K562 (cell line): ENCODE measurements around the gene ARHGAP10. TPM values are rescaled to one million over a fixed set of nuclear protein-coding genes. Genes with fewer than 3 reads are reported as not detected.

Experiments used
- ATAC-seq: fragments of 200-7000 bp; cut with Tn5 transposase; 3 replicates; pipeline ENCODE4 v1.9.1; 2020; ENCODE audit warnings: moderate library complexity
- BruUV-seq: library from RNA; stranded (reverse); fragments of 400-500 nt; replicated peaks from 2 replicates; lab custom pipeline; 2021; lab: Mats Ljungman, UMichigan
- CTCF ChIA-PET: fragments of 300-600 bp; formaldehyde crosslinking; extraction: SDS; loops from one replicate; lab custom pipeline; 2021; ENCODE audit warnings: low intra/inter-chr PET ratio; lab: Yijun Ruan, JAX
- POLR2A ChIA-PET: fragments of 300-600, 350-650 bp; sonication (Branson Sonifier 250); formaldehyde crosslinking; extraction: SDS; loops from one replicate; lab custom pipeline; 2021; ENCODE audit warnings: antibody characterized with exemption, inconsistent platforms; lab: Yijun Ruan, JAX
- DNase-seq, 4 experiments: peaks; one replicate each; pipeline versions ENCODE4 v3.0.0 to v3.0.0-alpha.2; 2011 to 2018; ENCODE audit warnings: low spot score in 3 of 4, mixed read lengths in 3 of 4; ENCODE audit errors: extremely low read depth in 1 of 4
- FAIRE-seq: peaks from 2 replicates; lab custom pipeline; 2011; peaks lifted over from hg19 to GRCh38; lab: Jason Lieb, UNC
- H2AFZ ChIP-seq: 2 replicates; pipeline ENCODE4 v1.6.0; 2011; ENCODE audit warnings: low read depth, low read length, control low read depth, inconsistent platforms
- H3K27ac ChIP-seq: fragments of 200-600 bp; 3 replicates; pipeline ENCODE4 v1.8.0; 2011; ENCODE audit warnings: low read depth, mild to moderate bottlenecking, control low read depth, inconsistent platforms, low read length, moderate library complexity, mixed read lengths; ENCODE audit errors: extremely low read depth
- H3K27me3 ChIP-seq, 2 experiments: fragments of 300-600 bp in 1 of 2; 2 replicates in 1 of 2; 3 replicates in 1 of 2; pipeline versions ENCODE4 v1.6.0 to v1.8.0; 2011; ENCODE audit warnings: inconsistent platforms in 2 of 2, low read length in 2 of 2, mild to moderate bottlenecking in 1 of 2, mixed read lengths in 1 of 2, moderate library complexity in 1 of 2; ENCODE audit not compliant: control insufficient read depth in 2 of 2, insufficient read depth in 2 of 2
- H3K36me3 ChIP-seq: fragments of 300-600 bp; 3 replicates; pipeline ENCODE4 v1.8.0; 2011; ENCODE audit warnings: mild to moderate bottlenecking, low read length, inconsistent platforms; ENCODE audit not compliant: control insufficient read depth, insufficient read depth
- H3K4me1 ChIP-seq, 2 experiments: fragments of 200-600 bp in 1 of 2; replicated peaks in 1 of 2; 2 replicates in 1 of 2; 3 replicates in 1 of 2; pipeline versions ENCODE4 v1.5.1 to v1.8.0; 2011; ENCODE audit warnings: inconsistent platforms in 2 of 2, low read length in 2 of 2, mild to moderate bottlenecking in 1 of 2, mixed read lengths in 1 of 2, moderate library complexity in 1 of 2; ENCODE audit not compliant: control insufficient read depth in 2 of 2, insufficient read depth in 2 of 2
- H3K4me2 ChIP-seq: 2 replicates; pipeline ENCODE4 v1.6.1; 2011; ENCODE audit warnings: low read length, control low read depth, inconsistent platforms, mixed read lengths; ENCODE audit not compliant: insufficient read depth
- H3K4me3 ChIP-seq: fragments of 200-600 bp; sonication (generic), shearing (Covaris generic); 2 replicates; pipeline ENCODE4 v1.5.1; 2016; ENCODE audit warnings: control low read depth, inconsistent platforms
- H3K79me2 ChIP-seq: fragments of 200-600 bp; 3 replicates; pipeline ENCODE4 v1.8.0; 2011; ENCODE audit warnings: low read length, inconsistent platforms; ENCODE audit not compliant: control insufficient read depth, insufficient read depth
- H3K9ac ChIP-seq, 2 experiments: 2 replicates each; pipeline versions ENCODE4 v1.6.0 to v1.6.1; 2011; ENCODE audit warnings: low read depth in 2 of 2, low read length in 2 of 2, control low read depth in 1 of 2, inconsistent platforms in 1 of 2, mild to moderate bottlenecking in 1 of 2, mixed read lengths in 1 of 2; ENCODE audit not compliant: insufficient read depth in 1 of 2
- H3K9me1 ChIP-seq: one replicate; pipeline ENCODE4 v1.6.0; 2011; ENCODE audit warnings: inconsistent platforms, mild to moderate bottlenecking, low read length, moderate library complexity; ENCODE audit not compliant: control insufficient read depth, insufficient read depth
- H3K9me3 ChIP-seq: replicated peaks from 2 replicates; pipeline ENCODE4 v1.5.1; 2011; ENCODE audit warnings: low read depth, low read length, inconsistent platforms; ENCODE audit not compliant: control insufficient read depth, insufficient read depth
- H4K20me1 ChIP-seq: replicated peaks from 2 replicates; pipeline ENCODE4 v1.6.1; 2011; ENCODE audit warnings: low read length, inconsistent platforms, mixed read lengths; ENCODE audit not compliant: control insufficient read depth, insufficient read depth
- EP300 ChIP-seq: IDR thresholded peaks from 2 replicates; pipeline ENCODE4 v1.6.1; 2012; ENCODE audit warnings: low read length, improper control_type of control experiment
- GTF2E2 ChIP-seq: fragments of 200-800 bp; sonication (Bioruptor generic); IDR thresholded peaks from 2 replicates; pipeline ENCODE4 v1.6.1; 2016; ENCODE audit warnings: missing genetic modification characterization, missing compliant biosample characterization
- KHSRP ChIP-seq: fragments of 450-650 bp; IDR thresholded peaks from 2 replicates; pipeline ENCODE4 v1.6.1; 2017
- KLF16 ChIP-seq: IDR thresholded peaks from 2 replicates; pipeline ENCODE4 v1.6.1; 2016; ENCODE audit warnings: antibody characterized with exemption
- MEF2A ChIP-seq: IDR thresholded peaks from 2 replicates; pipeline ENCODE4 v1.6.1; 2011; ENCODE audit warnings: low read depth, mild to moderate bottlenecking, low read length, moderate library complexity; ENCODE audit not compliant: control insufficient read depth
- PHF20 ChIP-seq: fragments of 450-650 bp; IDR thresholded peaks from 2 replicates; pipeline ENCODE4 v1.6.1; 2018; ENCODE audit not compliant: partially characterized antibody
- SPI1 ChIP-seq: IDR thresholded peaks from 2 replicates; pipeline ENCODE4 v1.6.1; 2011; ENCODE audit warnings: low read depth, low read length, control low read depth, borderline replicate concordance
- TRIM28 ChIP-seq: fragments of 450-650 bp; IDR thresholded peaks from 2 replicates; pipeline ENCODE4 v1.6.1; 2017
- ZFP1 ChIP-seq: fragments of 450-650 bp; formaldehyde crosslinking; IDR thresholded peaks from 2 replicates; pipeline ENCODE4 v1.4.0; 2020; ENCODE audit warnings: mild to moderate bottlenecking, mixed read lengths
- WGBS: fragments of 100-300 bp; shearing (Covaris generic); methylation state at CpG from one replicate; pipeline ENCODE4 v1.1.6; 2016; ENCODE audit warnings: low coverage, mixed read lengths; ENCODE audit not compliant: insufficient coverage; ENCODE audit errors: missing lambda C conversion rate; 5-methylcytosine and 5-hydroxymethylcytosine counted together
- in situ Hi-C: fragments of 300-500 bp; cut with MboI; formaldehyde crosslinking; loops from 4 replicates; pipeline ENCODE4 v1.15.0; 2018; ENCODE audit warnings: inconsistent platforms, mixed read lengths
- intact Hi-C: fragments of 100-400 bp; cut with micrococcal nuclease; formaldehyde crosslinking; loops from 2 replicates; pipeline ENCODE4 v1.14.2; 2022
- polyA plus RNA-seq, 8 experiments: library from polyadenylated mRNA; depleted of rRNA in 4 of 8; stranded (reverse) in 5 of 8; unstranded in 3 of 8; fragments of >200 nt; fragmentation: Nextera tagmentation in 2 of 8; fragmentation: Illumina TruSeq in 1 of 8; extraction: Ambion mirVana in 2 of 8; extraction: Trizol in 1 of 8; gene quantifications; 2 replicates each; pipeline versions ENCODE4 v1.2.1 to v1.2.3, GENCODE V29; 2011 to 2014; ENCODE audit warnings: inconsistent platforms in 1 of 8, missing spikeins in 1 of 8
- total RNA-seq, 7 experiments: library from RNA; depleted of rRNA in 6 of 7; stranded (reverse); fragments of >200 nt in 6 of 7; fragmentation: Illumina TruSeq in 2 of 7; extraction: Trizol in 2 of 7; gene quantifications; 2 replicates each; pipeline versions ENCODE4 v1.2.1 to v1.2.3, GENCODE V29; 2011 to 2021; ENCODE audit warnings: low replicate concordance in 1 of 7
- TF ChIP-seq, protein P1 (sequence below), 2 experiments: IDR thresholded peaks; 2 replicates each; pipeline ENCODE4 v1.6.1; 2011; ENCODE audit warnings: borderline replicate concordance in 1 of 2, control low read depth in 1 of 2, low read depth in 1 of 2, low read length in 1 of 2, mild to moderate bottlenecking in 1 of 2, mixed read lengths in 1 of 2, moderate library complexity in 1 of 2; ENCODE audit not compliant: insufficient read depth in 1 of 2, insufficient read length in 1 of 2, poor library complexity in 1 of 2, severe bottlenecking in 1 of 2; ENCODE audit errors: extremely low read depth in 1 of 2
- TF ChIP-seq, protein P2 (sequence below): sonication (generic); formaldehyde crosslinking; IDR thresholded peaks from 2 replicates; pipeline ENCODE4 v1.8.0; 2022; ENCODE audit warnings: missing genetic modification reagents, mild to moderate bottlenecking, moderate library complexity, borderline replicate concordance
- TF ChIP-seq, protein P3 (sequence below): IDR thresholded peaks from 2 replicates; pipeline ENCODE4 v1.6.1; 2011; ENCODE audit not compliant: insufficient read length; ENCODE audit errors: extremely low read depth
- TF ChIP-seq, protein P4 (sequence below): fragments of 200-400 bp; formaldehyde crosslinking; IDR thresholded peaks from 2 replicates; pipeline ENCODE4 v1.6.1; 2017; ENCODE audit warnings: mild to moderate bottlenecking, low read depth, low read length, moderate library complexity

Gene ARHGAP10
- total and polyA plus RNA-seq, 9 of the 15 experiments (the other 6 are each of a cell fraction or from before 2014, with no cell fraction given) = 0.03 to 0.22 (median 0.06) TPM; not detected in 3

DNA sequence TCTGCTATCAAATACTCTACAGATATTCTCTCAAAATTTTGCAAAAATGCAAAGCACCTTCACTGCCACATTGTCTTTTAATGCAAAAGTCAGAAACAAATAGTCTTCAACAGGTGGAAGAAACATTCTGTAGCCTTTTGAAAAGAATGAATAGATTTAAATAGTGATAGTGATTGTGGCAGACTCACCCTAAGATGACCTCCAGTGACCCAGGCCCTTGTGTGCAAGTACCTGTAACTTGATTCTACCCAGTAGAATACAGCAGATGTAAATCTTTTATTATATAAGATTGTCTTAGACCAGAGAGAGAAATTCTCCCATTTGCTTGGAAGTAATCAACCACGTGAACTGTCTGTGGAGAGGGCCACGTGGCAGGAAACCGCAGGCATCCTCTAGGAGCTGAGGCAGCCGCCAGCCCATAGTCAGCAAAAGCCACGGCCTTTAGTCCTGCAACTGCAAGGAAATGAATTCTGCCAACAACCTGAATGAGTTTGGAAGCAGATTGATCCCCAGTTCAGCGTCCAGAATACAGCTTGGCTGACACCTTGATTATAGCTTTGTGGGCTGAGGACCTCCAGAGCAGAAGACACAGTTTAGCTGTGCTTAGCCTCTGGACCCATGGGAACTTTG is 272.5 kb downstream of the ARHGAP10 start (continued):
- TF ChIP-seq, protein P1, sequence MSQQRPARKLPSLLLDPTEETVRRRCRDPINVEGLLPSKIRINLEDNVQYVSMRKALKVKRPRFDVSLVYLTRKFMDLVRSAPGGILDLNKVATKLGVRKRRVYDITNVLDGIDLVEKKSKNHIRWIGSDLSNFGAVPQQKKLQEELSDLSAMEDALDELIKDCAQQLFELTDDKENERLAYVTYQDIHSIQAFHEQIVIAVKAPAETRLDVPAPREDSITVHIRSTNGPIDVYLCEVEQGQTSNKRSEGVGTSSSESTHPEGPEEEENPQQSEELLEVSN (IDR thresholded peaks at IDR 0.05; ENCODE audit: borderline replicate concordance in 1 of 2, extremely low read depth in 1 of 2, insufficient read depth in 1 of 2, insufficient read length in 1 of 2, low read depth in 1 of 2, low read length in 1 of 2, poor library complexity in 1 of 2, severe bottlenecking in 1 of 2) = no peak
- TF ChIP-seq, protein P2, sequence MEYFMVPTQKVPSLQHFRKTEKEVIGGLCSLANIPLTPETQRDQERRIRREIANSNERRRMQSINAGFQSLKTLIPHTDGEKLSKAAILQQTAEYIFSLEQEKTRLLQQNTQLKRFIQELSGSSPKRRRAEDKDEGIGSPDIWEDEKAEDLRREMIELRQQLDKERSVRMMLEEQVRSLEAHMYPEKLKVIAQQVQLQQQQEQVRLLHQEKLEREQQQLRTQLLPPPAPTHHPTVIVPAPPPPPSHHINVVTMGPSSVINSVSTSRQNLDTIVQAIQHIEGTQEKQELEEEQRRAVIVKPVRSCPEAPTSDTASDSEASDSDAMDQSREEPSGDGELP = no peak

DNA sequence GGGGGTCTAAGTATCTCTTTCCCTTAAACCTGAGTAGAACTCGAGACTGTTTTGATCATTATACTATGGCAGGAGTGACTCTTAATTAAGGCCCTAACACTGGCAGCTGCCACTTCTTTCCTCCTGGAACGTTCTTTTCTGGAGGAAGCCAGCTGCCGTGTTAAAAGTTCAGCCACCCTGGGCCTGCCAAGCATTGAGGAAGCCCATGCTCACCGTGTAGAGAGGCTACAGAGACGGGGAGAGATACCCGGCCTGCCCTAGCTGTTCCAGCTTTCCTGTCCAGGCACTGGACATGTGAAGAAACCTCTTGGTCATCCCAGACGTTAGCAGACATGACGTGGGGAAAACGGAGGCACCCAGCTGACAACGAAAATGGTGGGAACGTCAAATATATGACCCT is 274.1 kb downstream of the ARHGAP10 start:
- no peak for DNase-seq
- no peak overlapping the region for H3K9ac ChIP-seq
- 0% methylated on average over 11 of the region's 11 CpGs for WGBS
- H3K27ac ChIP-seq = no peak overlapping the region
- no peak overlapping the region for H3K4me3 ChIP-seq
- FAIRE-seq = no peak
- intact Hi-C loops = no loop called here
- ChIA-PET CTCF (no interaction called here), POLR2A (interaction anchor here (1.0 kb wide), 1 partner anchor 17 kb away, joined by 3 read pairs; no protein-coding TSS in a partner anchor)
- no peaks in the 10 kb centered on the region for H4K20me1 ChIP-seq
- in situ Hi-C loops = no loop called here
- no peaks in the 10 kb centered on the region for H3K79me2 ChIP-seq
- no peak overlapping the region for H2AFZ ChIP-seq
- H3K4me2 ChIP-seq = no peak overlapping the region
- BruUV-seq = no TSS peak
- ATAC-seq = no peak
- no peaks in the 10 kb centered on the region for H3K9me1 ChIP-seq
- H3K9me3 ChIP-seq = no peaks in the 10 kb centered on the region
- no peaks in the 10 kb centered on the region; a peak in 2 of 5 replicates for H3K4me1 ChIP-seq
- H3K27me3 ChIP-seq = no peaks in the 10 kb centered on the region
- H3K36me3 ChIP-seq = no peaks in the 10 kb centered on the region
- TF ChIP-seq EP300 = no peak
- TF ChIP-seq SPI1 = no peak
- TF ChIP-seq, protein P3, sequence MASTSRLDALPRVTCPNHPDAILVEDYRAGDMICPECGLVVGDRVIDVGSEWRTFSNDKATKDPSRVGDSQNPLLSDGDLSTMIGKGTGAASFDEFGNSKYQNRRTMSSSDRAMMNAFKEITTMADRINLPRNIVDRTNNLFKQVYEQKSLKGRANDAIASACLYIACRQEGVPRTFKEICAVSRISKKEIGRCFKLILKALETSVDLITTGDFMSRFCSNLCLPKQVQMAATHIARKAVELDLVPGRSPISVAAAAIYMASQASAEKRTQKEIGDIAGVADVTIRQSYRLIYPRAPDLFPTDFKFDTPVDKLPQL = no peak
- no peak for TF ChIP-seq ZFP1 (CRISPR knock-in tag)
- no peak for TF ChIP-seq GTF2E2 (tag)
- TF ChIP-seq TRIM28 = no peak
- TF ChIP-seq, protein P4, sequence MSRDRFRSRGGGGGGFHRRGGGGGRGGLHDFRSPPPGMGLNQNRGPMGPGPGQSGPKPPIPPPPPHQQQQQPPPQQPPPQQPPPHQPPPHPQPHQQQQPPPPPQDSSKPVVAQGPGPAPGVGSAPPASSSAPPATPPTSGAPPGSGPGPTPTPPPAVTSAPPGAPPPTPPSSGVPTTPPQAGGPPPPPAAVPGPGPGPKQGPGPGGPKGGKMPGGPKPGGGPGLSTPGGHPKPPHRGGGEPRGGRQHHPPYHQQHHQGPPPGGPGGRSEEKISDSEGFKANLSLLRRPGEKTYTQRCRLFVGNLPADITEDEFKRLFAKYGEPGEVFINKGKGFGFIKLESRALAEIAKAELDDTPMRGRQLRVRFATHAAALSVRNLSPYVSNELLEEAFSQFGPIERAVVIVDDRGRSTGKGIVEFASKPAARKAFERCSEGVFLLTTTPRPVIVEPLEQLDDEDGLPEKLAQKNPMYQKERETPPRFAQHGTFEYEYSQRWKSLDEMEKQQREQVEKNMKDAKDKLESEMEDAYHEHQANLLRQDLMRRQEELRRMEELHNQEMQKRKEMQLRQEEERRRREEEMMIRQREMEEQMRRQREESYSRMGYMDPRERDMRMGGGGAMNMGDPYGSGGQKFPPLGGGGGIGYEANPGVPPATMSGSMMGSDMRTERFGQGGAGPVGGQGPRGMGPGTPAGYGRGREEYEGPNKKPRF = no peak
- no peak for TF ChIP-seq KHSRP
- no peak for TF ChIP-seq KLF16
- TF ChIP-seq MEF2A = no peak
- no peak for TF ChIP-seq PHF20
